Fibroblast of villous mesenchyme (primary cell): ENCODE data around the gene PADI6. TPM values are rescaled to one million over a fixed set of nuclear protein-coding genes. Genes with fewer than 3 reads are reported as not detected.

ENCODE experiments used
- DNase-seq: peaks from one replicate; pipeline ENCODE4 v3.0.0-alpha.2; 2010; ENCODE audit warnings: low read depth
- H3K4me3 ChIP-seq: 2 replicates; pipeline ENCODE4 v1.5.1; 2011; ENCODE audit warnings: low read depth, mild to moderate bottlenecking, low read length
- CTCF ChIP-seq: IDR thresholded peaks from 2 replicates; pipeline ENCODE4 v1.5.1; 2012; ENCODE audit warnings: low read depth, mild to moderate bottlenecking, low read length; ENCODE audit not compliant: insufficient read depth
- total RNA-seq: library from RNA; depleted of rRNA; stranded (reverse); fragments of >200 nt; gene quantifications from 2 replicates; pipeline ENCODE4 v1.2.3, GENCODE V29; 2012

The PADI6 gene
- total RNA-seq, 1 donor: not detected

DNA sequence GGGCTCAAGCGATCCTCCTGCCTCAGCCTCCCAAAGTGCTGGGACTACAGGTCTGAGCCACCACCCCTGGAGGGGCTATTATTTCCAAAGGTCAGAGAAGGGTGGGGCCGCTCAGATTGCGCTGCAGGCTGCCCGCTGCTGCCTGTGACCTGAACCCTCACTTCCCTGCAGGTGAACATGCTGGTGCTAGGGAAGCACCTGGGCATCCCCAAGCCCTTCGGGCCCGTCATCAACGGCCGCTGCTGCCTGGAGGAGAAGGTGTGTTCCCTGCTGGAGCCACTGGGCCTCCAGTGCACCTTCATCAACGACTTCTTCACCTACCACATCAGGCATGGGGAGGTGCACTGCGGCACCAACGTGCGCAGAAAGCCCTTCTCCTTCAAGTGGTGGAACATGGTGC is 8.6 kb upstream of the PADI6 start:
- DNase-seq: no peak
- H3K4me3 ChIP-seq: no peak overlapping the region
- TF ChIP-seq CTCF: no peak

- TF ChIP-seq CTCF: no peak
- H3K4me3 ChIP-seq: no peak overlapping the region
- no peak for DNase-seq
These were observed 8.2 kb upstream of the PADI6 start for GRCh38 chr1:17363771-17364170.

DNA sequence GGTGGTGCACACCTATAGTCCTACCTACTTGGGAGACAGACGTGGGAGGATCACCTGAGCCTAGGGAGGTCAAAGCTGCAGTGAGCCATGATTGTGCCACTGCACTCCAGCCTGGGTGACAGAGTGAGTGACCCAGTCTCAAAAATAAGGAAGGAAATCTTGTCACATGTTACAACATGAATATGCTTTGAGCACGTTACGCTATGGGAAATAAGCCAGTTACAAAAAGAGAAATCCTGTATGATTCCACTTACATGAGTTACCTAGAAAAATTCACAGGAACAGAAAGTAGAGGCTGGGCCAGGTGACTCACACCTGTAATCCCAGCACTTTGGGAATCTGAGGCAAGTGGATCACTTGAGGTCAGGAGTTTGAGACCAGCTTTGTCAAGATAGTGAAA is 6.7 kb upstream of the PADI6 start:
- DNase-seq: no peak
- TF ChIP-seq CTCF: no peak

GRCh38 chr1:17369466-17369865 is 2.5 kb upstream of the PADI6 start:
- H3K4me3 ChIP-seq: no peak overlapping the region
- TF ChIP-seq CTCF: no peak
- no peak for DNase-seq

More for the DNA sequence above, 6.7 kb upstream of the PADI6 start:
- H3K4me3 ChIP-seq: no peak overlapping the region

- H3K4me3 ChIP-seq: no peak overlapping the region
- peak; percentile 14 for TF ChIP-seq CTCF
- no peak for DNase-seq
These were observed 1.4 kb upstream of the PADI6 start for GRCh38 chr1:17370618-17371017.

DNA sequence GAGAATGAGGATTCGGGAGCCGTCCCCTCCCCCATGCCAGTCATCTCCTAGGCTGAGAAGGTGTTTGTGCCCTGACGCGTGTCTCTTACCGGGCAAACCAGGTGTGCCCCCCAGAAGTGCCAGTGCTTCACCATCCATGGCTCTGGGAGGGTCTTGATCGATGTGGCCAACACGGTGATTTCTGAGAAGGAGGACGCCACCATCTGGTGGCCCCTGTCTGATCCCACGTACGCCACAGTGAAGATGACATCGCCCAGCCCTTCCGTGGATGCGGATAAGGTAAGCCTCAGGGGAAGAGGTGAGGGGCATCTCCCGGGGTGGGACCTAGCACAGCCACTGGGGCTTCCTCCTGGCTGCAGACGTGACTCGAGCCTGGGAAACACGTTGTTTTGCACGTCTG is 959 bp downstream of the PADI6 start:
- H3K4me3 ChIP-seq: no peak overlapping the region
- no peak for TF ChIP-seq CTCF
- no peak for DNase-seq

GRCh38 chr1:17375651-17376050 is 3.7 kb downstream of the PADI6 start:
- TF ChIP-seq CTCF: no peak
- no peak for DNase-seq
- H3K4me3 ChIP-seq: no peak overlapping the region
